ENCODE measurements around the gene ZNF2. TPM values are rescaled to one million over a fixed set of nuclear protein-coding genes. Genes with fewer than 3 reads are reported as not detected.

The ZNF2 gene
- total and polyA plus RNA-seq, 4 donors: 6.0 to 11.8 (median 7.1) TPM

DNA sequence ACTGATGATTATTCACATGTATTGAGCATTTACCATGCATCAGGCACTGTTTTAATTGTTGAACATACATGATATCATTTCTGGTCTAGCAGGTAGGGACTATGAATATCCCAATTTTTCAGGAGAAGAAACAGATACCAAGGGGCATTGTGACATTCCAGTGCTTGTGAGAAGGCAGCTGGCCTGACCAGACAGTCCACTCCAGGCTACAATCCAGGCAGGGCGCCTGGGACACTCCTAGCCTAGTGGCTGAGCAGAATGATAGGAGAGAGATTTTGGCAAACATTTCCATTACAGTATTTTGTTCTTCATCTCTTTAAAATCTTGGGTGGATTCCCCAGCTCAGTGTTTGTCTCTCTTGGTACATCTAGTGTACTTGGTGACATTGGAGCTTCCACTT, 66.6 kb downstream of the ZNF2 start:
- DNase-seq (ENCODE audit: low read depth in 4 of 6, low spot score in 6 of 6): no peak
- Histone ChIP-seq H3K27ac (ENCODE audit: low read depth, low read length) (no peak overlapping the region), H3K27me3 (ENCODE audit: control insufficient read depth, insufficient read depth, low read length) (no peaks in the 10 kb centered on the region), H3K4me1 (ENCODE audit: control insufficient read depth, insufficient read depth, low read length) (no peaks in the 10 kb centered on the region), H3K9me3 (ENCODE audit: control insufficient read depth, insufficient read depth, low read length) (no peaks in the 10 kb centered on the region), H3K4me3 (ENCODE audit: low read depth, low read length) (no peak overlapping the region), H3K36me3 (ENCODE audit: control insufficient read depth, insufficient read depth, low read length) (no peaks in the 10 kb centered on the region)
- WGBS (ENCODE audit: insufficient coverage): no CpG with 5 or more reads among the region's 1 CpG

Other genes with a start within 250 kb of the ZNF2 start
- gene MAL, start 140.1 kb upstream of the ZNF2 start, total RNA-seq: 10 to 100 TPM; 19.5 to 23.0 TPM
- 10 to 100 TPM in 1 of 2 donors, 1 to 10 TPM in 1; 8.2 to 17.6 TPM for gene MAL, start 140.1 kb upstream of the ZNF2 start, polyA plus RNA-seq (ENCODE audit: insufficient read length in 2 of 2)
- gene MRPS5, start 44.0 kb upstream of the ZNF2 start, total RNA-seq: 10 to 100 TPM; 53.0 to 60.7 TPM
- 10 to 100 TPM; 65.1 to 86.6 TPM for gene MRPS5, start 44.0 kb upstream of the ZNF2 start, polyA plus RNA-seq (ENCODE audit: insufficient read length in 2 of 2)
- 10 to 100 TPM; 23.4 to 31.3 TPM for gene ZNF514, start 6.0 kb upstream of the ZNF2 start, total RNA-seq
- 10 to 100 TPM; 25.2 to 26.0 TPM for gene ZNF514, start 6.0 kb upstream of the ZNF2 start, polyA plus RNA-seq (ENCODE audit: insufficient read length in 2 of 2)
- gene ZNF892, start 41.7 kb downstream of the ZNF2 start, total RNA-seq: 10 to 100 TPM; 13.2 to 16.2 TPM
- gene ZNF892, start 41.7 kb downstream of the ZNF2 start, polyA plus RNA-seq (ENCODE audit: insufficient read length in 2 of 2): 1 to 10 TPM; 4.5 to 5.4 TPM
- gene PROM2, start 108.6 kb downstream of the ZNF2 start, total RNA-seq: 1 to 10 TPM in 1 of 2 donors, under 1 TPM in 1; 0.99 to 1.8 TPM
- gene PROM2, start 108.6 kb downstream of the ZNF2 start, polyA plus RNA-seq (ENCODE audit: insufficient read length in 2 of 2): 1 to 10 TPM; 2.4 to 5.9 TPM
- gene KCNIP3, start 131.5 kb downstream of the ZNF2 start, total RNA-seq: 10 to 100 TPM; 10.6 to 11.2 TPM
- gene KCNIP3, start 131.5 kb downstream of the ZNF2 start, polyA plus RNA-seq (ENCODE audit: insufficient read length in 2 of 2): 10 to 100 TPM; 23.0 to 25.4 TPM
- gene FAHD2A, start 236.9 kb downstream of the ZNF2 start, total RNA-seq: 10 to 100 TPM; 13.3 to 39.2 TPM
- gene FAHD2A, start 236.9 kb downstream of the ZNF2 start, polyA plus RNA-seq (ENCODE audit: insufficient read length in 2 of 2): 10 to 100 TPM; 30.9 to 39.7 TPM

Measured in spinal cord (tissue), 10 donors.